ENCODE results near the gene TMOD1.

TMOD1 gene

DNA sequence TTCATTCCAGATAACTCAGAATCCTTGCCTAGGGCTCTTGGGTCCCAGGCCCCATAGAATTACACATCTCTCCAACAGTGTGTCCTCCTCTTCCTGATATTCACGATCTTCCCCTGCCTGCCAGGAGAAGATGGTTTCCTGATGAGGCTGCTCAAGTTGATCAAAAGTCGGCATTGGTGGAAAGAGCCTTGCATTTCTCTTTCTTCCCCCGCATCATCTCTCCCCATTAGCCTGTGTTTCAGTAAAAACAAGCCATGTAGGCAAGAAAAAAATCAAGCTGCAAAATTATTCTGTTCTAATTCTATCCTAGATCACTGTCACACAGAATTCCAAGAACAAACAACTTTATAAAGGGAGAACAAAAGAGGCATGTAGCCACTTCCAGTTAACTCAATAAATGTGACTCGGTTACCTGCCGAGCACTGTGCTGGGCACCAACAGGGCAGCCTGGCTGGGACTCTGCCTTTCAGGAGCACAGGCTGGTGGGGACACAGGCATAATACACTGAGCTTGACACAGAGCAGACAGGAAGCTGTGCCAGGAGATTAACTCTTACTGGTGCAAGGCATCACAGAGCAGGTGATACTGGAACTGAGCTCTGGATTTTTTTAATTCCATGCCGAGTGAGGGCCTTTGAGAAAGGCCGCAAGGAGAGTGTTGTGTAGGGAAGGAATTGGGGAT, 25.6 kb downstream of the TMOD1 start:
- Histone ChIP-seq H3K4me2 (ENCODE audit: insufficient read depth, low read length) (no peak overlapping the region), H3K36me3 (ENCODE audit: insufficient read depth, low read length) (no peaks in the 10 kb centered on the region)

DNA sequence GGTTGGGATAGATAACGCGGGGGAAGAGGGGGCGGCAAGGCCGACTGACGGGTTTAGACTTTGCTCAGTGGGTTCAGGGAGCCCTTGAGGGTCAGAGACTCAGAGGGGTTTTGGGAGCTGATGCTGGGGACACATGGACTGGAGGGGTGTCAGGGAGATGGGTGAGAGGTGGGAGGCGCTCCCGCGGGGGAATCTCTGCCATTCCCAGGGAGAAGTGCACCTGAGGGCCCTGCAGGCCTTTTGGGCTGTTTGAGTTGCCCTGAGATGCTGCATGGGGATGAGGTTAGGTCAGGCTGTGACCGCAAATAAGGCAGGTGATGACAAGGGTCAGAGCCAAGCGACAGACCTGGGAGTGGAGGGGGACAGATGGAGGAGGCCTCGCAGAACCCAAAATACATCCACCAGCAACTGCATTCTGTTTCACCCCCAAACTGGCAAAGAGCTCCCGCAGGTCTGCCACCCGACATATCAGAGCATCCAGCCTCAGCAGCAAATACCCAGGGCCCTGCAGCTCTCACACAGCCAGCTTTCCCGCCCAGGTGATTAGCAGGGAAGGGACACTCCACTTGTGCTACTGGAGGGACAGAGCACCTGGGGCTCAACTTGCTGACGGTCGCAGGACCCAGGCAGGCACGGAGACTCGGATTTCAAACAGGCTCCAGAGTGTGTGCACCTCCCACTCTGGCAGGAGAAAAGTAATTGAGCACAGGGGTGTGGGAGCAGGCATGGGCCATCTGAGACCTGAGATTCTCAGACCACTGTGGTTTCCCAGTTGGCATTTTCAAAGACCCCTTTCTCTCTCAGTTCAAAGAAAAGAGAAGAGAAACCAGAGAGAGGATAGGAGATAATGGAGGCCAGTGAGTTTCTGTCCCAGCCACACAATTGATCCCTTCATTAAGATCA, 26.4 kb downstream of the TMOD1 start:
- Histone ChIP-seq H3K79me2 (ENCODE audit: insufficient read depth, low read length) (no peaks in the 10 kb centered on the region), H3K9me3 (ENCODE audit: insufficient read depth, low read length, severe bottlenecking) (no peaks in the 10 kb centered on the region), H3K4me2 (ENCODE audit: insufficient read depth, low read length) (no peak overlapping the region), H3K4me3 (ENCODE audit: low read depth in 1 of 2, low read length in 2 of 2) (no peak overlapping the region), H3K9ac (ENCODE audit: low read depth, low read length) (no peak overlapping the region), H2AFZ (ENCODE audit: low read depth, low read length) (no peak overlapping the region), H4K20me1 (ENCODE audit: insufficient read depth, low read length) (no peaks in the 10 kb centered on the region), H3K27ac (ENCODE audit: low read length) (no peak overlapping the region), H3K36me3 (ENCODE audit: insufficient read depth, low read length) (no peaks in the 10 kb centered on the region), H3K27me3 (ENCODE audit: insufficient read depth, low read length, poor library complexity) (peaks cover 19% of the 10 kb centered on the region), H3K4me1 (ENCODE audit: insufficient read depth, low read length) (no peaks in the 10 kb centered on the region)
- DNase-seq, result no peak
- ATAC-seq (ENCODE audit: insufficient read depth, low read depth), result no peak
- TF ChIP-seq EZH2 (IDR thresholded peaks at IDR 0.05; ENCODE audit: borderline replicate concordance, low read depth, low read length, severe bottlenecking), result no peak
- no peak for TF ChIP-seq CTCF (IDR thresholded peaks at IDR 0.05; ENCODE audit: borderline replicate concordance, extremely low read depth, low read length, poor library complexity, severe bottlenecking)

More for the DNA sequence above, 25.6 kb downstream of the TMOD1 start:
- no peak overlapping the region for H2AFZ ChIP-seq (ENCODE audit: low read depth, low read length)
- H3K4me3 ChIP-seq (ENCODE audit: low read depth in 1 of 2, low read length in 2 of 2), result no peak overlapping the region
- peaks cover 21% of the 10 kb centered on the region for H3K27me3 ChIP-seq (ENCODE audit: insufficient read depth, low read length, poor library complexity)
- DNase-seq (no peak), ATAC-seq (ENCODE audit: insufficient read depth, low read depth) (no peak)
- no peak overlapping the region for H3K27ac ChIP-seq (ENCODE audit: low read length)
- no peaks in the 10 kb centered on the region for H3K4me1 ChIP-seq (ENCODE audit: insufficient read depth, low read length)
- TF ChIP-seq CTCF (IDR thresholded peaks at IDR 0.05; ENCODE audit: borderline replicate concordance, extremely low read depth, low read length, poor library complexity, severe bottlenecking), result no peak
- TF ChIP-seq EZH2 (IDR thresholded peaks at IDR 0.05; ENCODE audit: borderline replicate concordance, low read depth, low read length, severe bottlenecking), result no peak
- no peak overlapping the region for H3K9ac ChIP-seq (ENCODE audit: low read depth, low read length)
- no peaks in the 10 kb centered on the region for H3K79me2 ChIP-seq (ENCODE audit: insufficient read depth, low read length)
- no peaks in the 10 kb centered on the region for H3K9me3 ChIP-seq (ENCODE audit: insufficient read depth, low read length, severe bottlenecking)
- H4K20me1 ChIP-seq (ENCODE audit: insufficient read depth, low read length), result no peaks in the 10 kb centered on the region

DNA sequence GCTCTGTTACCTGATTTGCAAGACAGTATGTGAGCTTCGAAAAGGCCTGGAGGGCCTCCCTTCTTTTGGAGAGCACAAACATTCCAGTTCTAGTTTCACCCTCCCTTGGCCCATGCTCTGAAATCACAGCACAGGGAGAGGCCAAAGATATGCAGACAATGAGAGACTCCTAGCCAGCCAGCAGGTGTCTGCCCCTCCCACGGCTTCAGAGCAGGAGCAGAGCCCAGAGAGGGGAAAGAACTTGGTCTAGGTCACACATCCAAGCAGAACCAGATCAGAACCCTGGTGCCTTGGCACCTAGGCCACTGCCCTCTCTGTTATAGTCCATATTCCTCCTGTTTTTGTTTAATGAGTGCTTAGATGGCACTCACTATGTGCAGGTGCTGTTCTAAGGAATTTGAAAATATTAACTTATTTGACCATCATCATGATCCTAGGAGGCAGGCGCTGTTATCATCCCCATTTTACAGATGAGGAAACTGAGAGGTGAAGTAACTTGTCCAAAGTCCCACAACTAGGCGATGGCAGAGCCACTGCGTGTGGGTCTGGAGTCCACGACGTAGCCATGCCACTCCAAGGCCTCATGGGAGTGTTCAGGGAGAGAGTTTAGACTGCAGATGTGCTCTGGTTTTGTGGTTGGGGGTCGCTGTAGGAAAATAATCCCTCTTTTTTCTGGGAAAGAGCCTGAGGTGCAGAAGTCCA, 27.2 kb downstream of the TMOD1 start:
- no peak overlapping the region for H3K4me2 ChIP-seq (ENCODE audit: insufficient read depth, low read length)
- no peak overlapping the region for H3K4me3 ChIP-seq (ENCODE audit: low read depth in 1 of 2, low read length in 2 of 2)
- no peak overlapping the region for H3K9ac ChIP-seq (ENCODE audit: low read depth, low read length)

More for the DNA sequence above, 27.2 kb downstream of the TMOD1 start:
- Histone ChIP-seq H3K27me3 (ENCODE audit: insufficient read depth, low read length, poor library complexity) (peaks cover 24% of the 10 kb centered on the region), H4K20me1 (ENCODE audit: insufficient read depth, low read length) (no peaks in the 10 kb centered on the region), H3K9me3 (ENCODE audit: insufficient read depth, low read length, severe bottlenecking) (no peaks in the 10 kb centered on the region), H2AFZ (ENCODE audit: low read depth, low read length) (no peak overlapping the region), H3K27ac (ENCODE audit: low read length) (no peak overlapping the region), H3K4me1 (ENCODE audit: insufficient read depth, low read length) (no peaks in the 10 kb centered on the region), H3K79me2 (ENCODE audit: insufficient read depth, low read length) (no peaks in the 10 kb centered on the region), H3K36me3 (ENCODE audit: insufficient read depth, low read length) (no peaks in the 10 kb centered on the region)
- ATAC-seq (ENCODE audit: insufficient read depth, low read depth) (no peak), DNase-seq (no peak)
- TF ChIP-seq EZH2 (IDR thresholded peaks at IDR 0.05; ENCODE audit: borderline replicate concordance, low read depth, low read length, severe bottlenecking) (no peak), CTCF (IDR thresholded peaks at IDR 0.05; ENCODE audit: borderline replicate concordance, extremely low read depth, low read length, poor library complexity, severe bottlenecking) (no peak)
